ENCODE results near the gene MAB21L3.

The MAB21L3 gene

GRCh38 chr1:116166655-116167054 lies 55.5 kb downstream of the MAB21L3 start:
- no peak for DNase-seq

- DNase-seq, result peak; percentile 7 to 14
Measured at GRCh38 chr1:116167625-116168276, 56.6 kb downstream of the MAB21L3 start.

DNA sequence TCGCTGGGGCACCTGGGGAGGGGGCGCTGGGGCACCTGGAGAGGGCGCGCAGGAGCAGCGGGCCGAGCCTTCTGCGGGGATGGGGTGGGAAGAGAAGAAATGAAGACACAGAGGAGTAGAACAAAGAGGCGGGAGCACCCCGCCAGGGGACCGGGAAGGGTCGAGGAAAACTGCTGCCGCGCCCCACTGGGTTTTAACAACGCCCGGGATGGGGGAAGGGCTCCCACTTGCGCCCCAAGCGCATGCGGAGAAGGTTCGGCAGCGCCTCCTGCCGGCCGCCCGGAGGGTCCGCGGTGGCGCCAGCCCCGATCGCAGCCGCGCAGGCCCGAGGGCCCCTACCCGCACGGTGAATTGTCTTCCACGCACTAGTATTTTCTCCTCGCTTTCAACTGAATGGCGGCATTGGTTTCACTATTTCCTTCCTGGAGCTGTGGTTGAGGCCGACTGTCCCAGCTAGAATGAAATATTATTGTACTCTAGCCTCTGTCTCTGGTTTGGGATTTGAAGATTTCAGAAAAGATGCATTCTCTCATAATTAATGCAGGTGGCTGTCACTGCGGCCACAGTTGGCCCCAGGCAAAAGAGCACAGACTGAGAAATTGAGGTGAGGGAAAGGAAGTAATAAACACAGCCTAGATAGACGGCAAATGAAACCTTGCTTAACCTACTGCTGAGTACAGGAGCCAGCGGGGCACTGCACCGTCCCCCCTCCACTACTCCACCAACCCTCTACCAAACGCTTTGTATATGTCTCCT lies 57.3 kb downstream of the MAB21L3 start:
- peak; percentile 50 for DNase-seq

DNA sequence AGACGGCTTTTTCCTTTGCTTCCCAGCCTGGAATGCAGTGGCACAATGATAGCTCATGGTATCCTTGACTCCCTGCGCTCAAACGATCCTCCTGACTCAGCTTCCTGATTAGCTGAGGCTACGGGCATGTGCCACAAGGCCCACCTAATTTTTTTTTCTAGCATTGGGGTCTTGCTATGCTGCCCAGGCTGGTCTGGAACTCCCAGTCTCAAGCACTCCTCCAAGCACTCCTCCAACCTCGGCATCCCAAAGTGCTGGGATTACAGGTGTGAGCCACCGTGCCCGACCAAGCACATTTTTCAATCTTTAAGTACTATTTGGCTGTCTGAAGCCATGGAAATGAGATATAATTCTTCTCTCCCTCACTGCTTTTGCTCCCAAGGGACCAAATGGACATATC lies 58.7 kb downstream of the MAB21L3 start:
- DNase-seq, result no peak

- no peak for DNase-seq
Measured at GRCh38 chr1:116170721-116171589, 59.8 kb downstream of the MAB21L3 start.

DNA sequence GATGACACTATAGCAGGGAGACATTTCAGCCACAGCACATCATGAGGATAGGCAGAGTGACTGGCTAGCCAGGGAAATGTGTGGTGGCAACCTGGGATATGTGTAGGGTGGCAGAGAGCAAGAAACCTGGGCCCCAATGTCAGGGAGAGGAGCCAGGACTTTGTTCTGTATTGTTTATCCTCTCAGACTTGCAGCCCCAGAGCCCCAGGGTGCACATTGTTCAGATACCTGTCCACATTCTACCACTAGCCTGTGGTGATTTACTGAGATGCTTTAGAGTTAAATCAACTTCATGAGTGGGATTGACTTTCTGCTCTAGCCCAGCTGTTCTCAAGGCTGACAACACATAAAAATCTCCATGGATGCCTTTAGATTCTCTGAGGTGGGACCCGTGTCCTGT lies 61.5 kb downstream of the MAB21L3 start:
- no peak for DNase-seq

- DNase-seq, result peak in 1 of 2 experiments; percentile 1
Measured at GRCh38 chr1:116175611-116176010, 64.4 kb downstream of the MAB21L3 start.

- DNase-seq, result no peak
Measured at GRCh38 chr1:116176306-116176789, 65.1 kb downstream of the MAB21L3 start.

DNA sequence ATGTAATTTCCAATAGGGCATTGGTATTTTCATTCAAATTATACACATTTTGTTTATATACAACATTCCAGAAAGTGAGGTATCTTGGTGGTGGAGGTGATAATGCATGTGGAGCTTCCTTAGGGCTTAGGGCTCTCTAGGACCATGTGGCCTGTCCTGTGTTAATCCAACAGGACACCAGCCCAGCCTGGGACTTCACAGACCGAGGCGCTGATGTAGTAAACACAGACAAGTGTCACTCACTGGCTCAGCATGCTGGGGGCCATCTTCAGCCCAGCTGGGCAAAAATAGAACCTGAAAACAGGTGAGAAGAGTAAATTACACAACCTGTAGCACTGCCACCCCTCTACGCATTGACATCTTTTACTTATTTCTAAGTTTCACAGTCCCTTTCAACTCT lies 66.7 kb downstream of the MAB21L3 start:
- no peak for DNase-seq

GRCh38 chr1:116178837-116179236 lies 67.6 kb downstream of the MAB21L3 start:
- DNase-seq, result no peak

GRCh38 chr1:116179419-116179818 lies 68.2 kb downstream of the MAB21L3 start:
- DNase-seq, result no peak

GRCh38 chr1:116179964-116180363 lies 68.8 kb downstream of the MAB21L3 start:
- no peak for DNase-seq

DNA sequence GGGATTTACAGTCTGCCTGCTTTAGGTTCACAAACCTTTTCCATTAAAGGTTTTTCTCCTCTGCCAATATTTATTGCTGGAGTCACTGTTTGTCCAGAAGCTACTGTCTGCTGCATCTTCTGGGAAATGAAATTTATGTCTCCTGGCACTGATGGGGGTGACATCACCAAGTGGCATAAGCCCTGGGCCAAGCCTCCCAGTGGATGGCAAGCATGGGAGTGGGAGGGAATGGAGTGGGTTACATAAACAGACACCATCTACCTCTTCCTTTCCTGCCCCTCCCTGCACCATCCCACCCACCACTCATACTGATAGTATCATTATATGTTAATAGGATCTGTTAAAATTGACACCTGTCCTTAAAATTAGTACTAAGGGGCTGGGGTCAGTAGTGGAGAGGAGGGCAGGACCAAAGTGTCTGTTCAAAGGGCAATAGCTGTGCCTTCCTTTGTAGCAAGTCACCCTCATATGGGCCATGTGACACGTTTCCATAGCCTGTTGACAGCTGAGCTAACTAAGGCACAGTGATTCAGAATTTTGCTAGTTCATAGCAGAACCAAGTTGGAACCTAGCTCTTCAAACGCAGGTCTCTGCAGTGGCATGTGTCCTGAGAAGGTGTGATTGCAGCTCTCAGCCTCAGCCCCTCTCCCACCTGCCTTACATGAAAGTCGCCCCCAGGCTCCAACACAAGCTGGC lies 71.0 kb downstream of the MAB21L3 start:
- DNase-seq, result no peak

Measured in Kasumi-1 (cell line).